Measurements from ENCODE around the gene ZDHHC16. TPM values are rescaled to one million over a fixed set of nuclear protein-coding genes. Genes with fewer than 3 reads are reported as not detected.
A peak's percentile ranks its signal among the peaks of the same experiment; 100 is the strongest.

ZDHHC16 gene
- total and polyA plus RNA-seq, 2 donors (not counting 1 experiment from before 2014, with no cell fraction given), result 24.1 to 41.5 TPM

GRCh38 chr10:97459111-97459510 is 13.1 kb downstream of the ZDHHC16 start:
- ATAC-seq (ENCODE audit: low read depth) (no peak), DNase-seq (no peak)
- H3K27me3 Mint-ChIP-seq, result no peaks in the 10 kb centered on the region
- TF ChIP-seq EZH2 (IDR thresholded peaks at IDR 0.05; ENCODE audit: borderline replicate concordance, insufficient read depth, low read depth, low read length, poor library complexity, severe bottlenecking), result no peak
- no peak for TF ChIP-seq CTCF (IDR thresholded peaks at IDR 0.05)
- no peaks in the 10 kb centered on the region for H3K4me1 Mint-ChIP-seq
- WGBS (ENCODE audit: insufficient coverage), result 95% methylated on average over 7 of the region's 7 CpGs
- intact Hi-C loops (cut with micrococcal nuclease), result no loop called here
- Histone ChIP-seq H3K4me2 (replicated peaks; ENCODE audit: low read depth, low read length, poor library complexity, severe bottlenecking) (no peak overlapping the region), H3K27ac (ENCODE audit: low read length in 2 of 2) (no peak overlapping the region), H3K27me3 (replicated peaks in 1 of 4; ENCODE audit: control extremely low read depth in 1 of 4, control insufficient read depth in 3 of 4, insufficient read depth in 4 of 4, low read length in 3 of 4) (no peaks in the 10 kb centered on the region), H3K4me3 (ENCODE audit: control extremely low read depth in 1 of 5, extremely low read depth in 1 of 5, insufficient read depth in 1 of 5, low read depth in 2 of 5, low read length in 4 of 5) (no peak overlapping the region), H4K20me1 (ENCODE audit: control insufficient read depth, insufficient read depth, low read length, poor library complexity, severe bottlenecking) (no peaks in the 10 kb centered on the region), H3K36me3 (replicated peaks in 1 of 2; ENCODE audit: control extremely low read depth in 1 of 2, control insufficient read depth in 1 of 2, extremely low read depth in 1 of 2, insufficient read depth in 2 of 2, low read length in 1 of 2) (peaks cover 20 to 91% of the 10 kb centered on the region in 2 experiments), H2AFZ (ENCODE audit: insufficient read depth, low read depth, low read length, poor library complexity, severe bottlenecking) (no peak overlapping the region), H3K9me3 (ENCODE audit: control extremely low read depth in 1 of 3, control insufficient read depth in 2 of 3, insufficient read depth in 1 of 3, low read length in 2 of 3) (no peaks in the 10 kb centered on the region), H3K9ac (ENCODE audit: low read length) (no peak overlapping the region), H3K79me2 (ENCODE audit: control insufficient read depth, insufficient read depth, low read length) (no peaks in the 10 kb centered on the region), H3K4me1 (ENCODE audit: control insufficient read depth in 2 of 2, insufficient read depth in 2 of 2, low read length in 2 of 2) (no peaks in the 10 kb centered on the region)
- CTCF ChIA-PET, result interaction anchor here (1.0 to 1.2 kb wide), 2 partner anchors 21 to 95 kb away, joined by 3 to 7 read pairs; no protein-coding TSS in a partner anchor
- no peak overlapping the region for H3K4me3 Mint-ChIP-seq
- H3K27ac Mint-ChIP-seq, result peak overlapping the region; percentile 26
- POLR2A ChIA-PET, result no interaction called here
- no peaks in the 10 kb centered on the region for H3K9me3 Mint-ChIP-seq (ENCODE audit: insufficient read depth)

DNA sequence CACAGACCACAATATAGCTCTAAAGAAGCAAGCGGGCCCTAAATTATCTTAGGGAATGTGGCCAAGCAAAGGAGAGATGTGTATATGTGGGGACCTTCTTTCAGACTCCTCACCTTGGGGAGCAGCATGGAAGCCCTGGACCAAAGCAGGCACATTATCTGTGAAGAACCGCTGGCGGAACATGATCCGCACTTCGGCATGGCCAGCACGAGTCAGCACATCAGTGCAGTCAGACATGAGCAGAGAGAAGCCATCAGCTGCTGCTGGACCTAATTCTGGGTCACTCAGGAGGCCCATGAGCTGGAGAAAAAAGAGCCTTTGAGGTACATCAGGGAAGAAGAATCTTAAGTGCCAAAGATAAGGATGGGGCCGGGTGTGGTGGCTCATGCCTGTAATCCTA is 14.0 kb downstream of the ZDHHC16 start:
- Histone ChIP-seq H3K9ac (ENCODE audit: low read length) (no peak overlapping the region), H3K4me2 (replicated peaks; ENCODE audit: low read depth, low read length, poor library complexity, severe bottlenecking) (no peak overlapping the region), H3K9me3 (ENCODE audit: control extremely low read depth in 1 of 3, control insufficient read depth in 2 of 3, insufficient read depth in 1 of 3, low read length in 2 of 3) (no peaks in the 10 kb centered on the region), H3K4me1 (ENCODE audit: control insufficient read depth in 2 of 2, insufficient read depth in 2 of 2, low read length in 2 of 2) (no peaks in the 10 kb centered on the region), H3K36me3 (replicated peaks in 1 of 2; ENCODE audit: control extremely low read depth in 1 of 2, control insufficient read depth in 1 of 2, extremely low read depth in 1 of 2, insufficient read depth in 2 of 2, low read length in 1 of 2) (peaks cover 20 to 89% of the 10 kb centered on the region in 2 experiments), H2AFZ (ENCODE audit: insufficient read depth, low read depth, low read length, poor library complexity, severe bottlenecking) (no peak overlapping the region), H3K4me3 (ENCODE audit: control extremely low read depth in 1 of 5, extremely low read depth in 1 of 5, insufficient read depth in 1 of 5, low read depth in 2 of 5, low read length in 4 of 5) (no peak overlapping the region), H4K20me1 (ENCODE audit: control insufficient read depth, insufficient read depth, low read length, poor library complexity, severe bottlenecking) (no peaks in the 10 kb centered on the region), H3K27ac (ENCODE audit: low read length in 2 of 2) (no peak overlapping the region), H3K79me2 (ENCODE audit: control insufficient read depth, insufficient read depth, low read length) (no peaks in the 10 kb centered on the region), H3K27me3 (replicated peaks in 1 of 4; ENCODE audit: control extremely low read depth in 1 of 4, control insufficient read depth in 3 of 4, insufficient read depth in 4 of 4, low read length in 3 of 4) (no peaks in the 10 kb centered on the region)
- no peak for TF ChIP-seq CTCF (IDR thresholded peaks at IDR 0.05)
- TF ChIP-seq EZH2 (IDR thresholded peaks at IDR 0.05; ENCODE audit: borderline replicate concordance, insufficient read depth, low read depth, low read length, poor library complexity, severe bottlenecking), result no peak
- ATAC-seq (ENCODE audit: low read depth), result no peak
- 82% methylated on average over 6 of the region's 7 CpGs for WGBS (ENCODE audit: insufficient coverage)
- DNase-seq, result no peak
- H3K9me3 Mint-ChIP-seq (ENCODE audit: insufficient read depth), result no peaks in the 10 kb centered on the region
- no peaks in the 10 kb centered on the region for H3K27me3 Mint-ChIP-seq
- no peak overlapping the region for H3K27ac Mint-ChIP-seq
- POLR2A ChIA-PET, result interaction anchor here (0.6 kb wide), 1 partner anchor 147 kb away, joined by 4 read pairs; no protein-coding TSS in a partner anchor
- intact Hi-C loops (cut with micrococcal nuclease), result no loop called here
- CTCF ChIA-PET, result interaction anchor here (1.0 to 1.2 kb wide), 2 partner anchors 22 to 94 kb away, joined by 3 to 7 read pairs; no protein-coding TSS in a partner anchor
- H3K4me1 Mint-ChIP-seq, result no peaks in the 10 kb centered on the region
- no peak overlapping the region for H3K4me3 Mint-ChIP-seq

All from B cell (primary cell).